GM21447 (cell line): ENCODE results near the gene DRICH1.
"Not testable (repeated sequence)": the region's sequence is repeated elsewhere in the genome, so short reads cannot be mapped to it uniquely, and the experiment has no call there.

Source experiments
- ATAC-seq: cut with Tn5 transposase; IDR thresholded peaks from one replicate; pipeline ENCODE4 v1.9.1; 2021; ENCODE audit not compliant: unreplicated experiment

Gene DRICH1, protein sequence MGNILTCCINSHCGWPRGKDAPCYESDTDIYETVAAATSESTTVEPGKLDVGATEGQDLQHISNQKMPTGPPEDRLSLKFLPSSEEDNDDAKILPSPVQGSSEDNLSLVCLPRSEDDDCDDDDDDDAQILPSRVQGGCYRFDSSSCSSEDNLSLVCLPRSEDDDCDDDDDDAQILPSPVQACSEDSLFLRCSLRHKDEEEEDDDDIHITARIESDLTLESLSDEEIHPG

DNA sequence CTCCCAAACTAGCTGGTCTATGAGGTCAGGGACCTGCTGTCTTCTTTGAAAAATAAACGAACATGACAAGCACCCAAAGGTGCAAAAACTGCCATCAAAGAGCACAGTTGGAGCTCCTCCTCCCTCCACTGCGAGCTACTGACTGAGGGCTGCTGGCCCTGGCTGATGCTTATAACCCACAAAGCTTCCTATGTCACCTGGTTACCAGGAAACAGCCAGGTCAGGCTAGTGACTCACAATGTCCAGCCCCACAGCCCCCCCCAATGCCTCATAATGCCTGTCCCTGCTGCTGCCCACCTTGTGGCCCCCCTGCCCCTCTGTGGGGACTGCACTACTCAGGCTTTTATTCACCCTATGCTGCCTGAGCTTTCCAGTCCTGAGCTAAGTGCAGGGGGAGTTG, at the start of gene DRICH1:
Gene DRICH1, minus strand, starts transcription at position 144 of the 400 bp plus-strand sequence. CDS start 298 bp downstream, outside the sequence.
- no peak for ATAC-seq

DNA sequence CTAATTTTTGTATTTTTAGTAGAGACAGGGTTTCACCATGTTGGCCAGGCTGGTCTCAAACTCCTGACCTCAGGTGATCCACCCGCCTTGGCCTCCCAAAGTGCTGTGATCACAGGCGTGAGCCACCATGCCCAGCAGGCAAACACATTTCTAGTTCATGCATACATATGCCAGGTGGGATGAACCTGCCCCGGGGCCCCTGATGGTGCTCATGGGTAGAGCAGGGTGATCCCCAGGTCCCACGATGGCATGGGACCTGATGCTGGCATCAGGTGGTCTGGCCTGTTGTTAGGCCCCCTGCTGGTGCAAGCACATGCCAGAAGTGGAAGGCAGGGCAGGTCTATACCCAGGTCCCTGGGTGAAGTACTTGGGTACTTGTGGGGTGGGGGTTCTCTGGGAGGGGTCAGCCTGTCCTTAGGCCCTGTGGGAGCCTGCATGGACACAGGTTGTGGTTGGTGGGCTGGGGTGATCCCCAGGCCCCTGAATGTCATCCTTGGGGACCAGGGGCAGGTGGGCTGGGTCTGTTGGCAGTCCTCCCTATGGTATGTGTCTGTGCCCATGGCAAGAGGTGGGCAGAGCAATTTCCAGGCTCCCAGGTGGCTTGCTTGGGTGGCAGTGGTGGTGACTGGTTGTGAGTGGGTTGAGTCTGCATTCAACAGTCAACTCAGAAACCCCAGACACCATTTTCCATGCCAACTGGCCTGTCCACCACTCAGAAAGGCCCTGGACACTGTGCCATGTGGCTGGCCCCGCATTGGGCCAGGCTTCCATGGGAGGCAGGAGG, 49.1 kb upstream of the DRICH1 start:
- no peak for ATAC-seq

DNA sequence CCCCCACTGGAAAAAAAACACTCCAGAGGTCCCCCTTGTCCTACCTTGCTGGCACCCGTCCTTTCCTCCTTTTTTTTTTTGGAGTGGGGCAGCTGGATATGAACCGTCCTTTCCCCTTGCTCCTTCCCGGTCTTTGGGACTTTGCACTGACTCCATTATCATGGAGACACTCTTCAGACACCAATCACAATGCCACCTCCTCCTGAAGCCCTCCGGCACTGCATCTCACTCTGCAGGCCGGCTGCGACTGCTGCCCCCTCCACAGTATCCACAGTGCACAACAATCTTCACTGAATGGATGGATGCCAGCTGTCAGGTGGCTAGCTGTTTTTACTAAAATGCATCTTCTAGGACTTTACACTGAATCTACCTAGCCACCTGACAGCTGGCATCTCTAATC, 46.0 kb upstream of the DRICH1 start:
- ATAC-seq, result no peak

DNA sequence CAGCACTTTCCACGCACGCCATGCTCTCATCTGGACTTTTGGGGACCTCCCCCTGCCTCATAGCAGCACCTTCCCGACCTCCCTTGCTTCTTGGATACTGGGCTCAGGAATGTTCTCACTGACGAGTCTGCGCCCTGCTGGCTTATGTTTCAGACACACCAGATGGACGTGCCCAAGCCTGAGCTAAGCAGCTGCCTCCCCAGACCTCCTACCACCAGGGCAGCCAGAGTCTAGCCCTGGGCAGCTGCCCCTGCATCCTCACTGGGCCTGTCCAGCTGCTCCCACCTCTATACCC, 45.5 kb upstream of the DRICH1 start:
- ATAC-seq, result no peak

DNA sequence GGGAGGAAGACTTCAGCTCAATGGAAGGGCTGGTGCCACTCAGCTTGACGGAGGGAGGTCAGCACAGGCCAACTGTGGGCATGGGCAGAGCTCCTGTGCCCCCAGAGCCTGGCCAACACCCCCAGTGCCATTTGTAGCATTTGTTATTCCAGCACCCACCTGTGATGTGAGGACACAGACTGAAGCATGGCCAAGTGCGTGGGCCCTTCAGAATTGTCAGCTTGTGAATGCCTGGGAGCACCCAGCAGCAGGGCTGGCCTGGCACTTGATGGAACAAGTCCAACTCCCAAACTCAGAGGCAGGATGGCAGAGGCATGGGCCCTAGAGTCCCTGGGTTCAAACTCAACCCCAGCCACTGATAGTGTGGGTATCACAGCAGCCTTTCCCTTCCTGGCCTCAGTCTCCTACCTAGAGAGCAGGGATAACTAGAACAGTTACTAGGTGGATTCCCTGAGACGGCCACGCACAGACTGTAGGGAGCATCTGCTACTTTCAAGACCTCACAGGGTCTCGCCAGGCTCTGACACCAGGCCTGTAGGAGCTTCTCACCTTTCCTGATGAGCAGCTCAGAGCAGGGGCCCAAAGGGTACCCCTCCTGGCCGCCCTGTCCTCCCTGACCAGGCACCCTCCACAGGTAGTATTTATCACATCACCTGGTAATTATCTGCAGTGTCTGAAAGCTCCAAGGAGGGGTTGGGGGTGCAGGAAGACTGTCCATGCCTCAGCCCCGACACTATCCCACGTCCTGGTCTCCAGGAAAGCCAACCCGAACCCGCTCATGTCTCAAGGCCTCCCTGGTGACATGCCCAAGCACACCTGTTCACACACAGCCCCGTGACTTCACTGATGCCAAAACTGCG, 45.0 kb upstream of the DRICH1 start:
- ATAC-seq, result not testable (repeated sequence)

DNA sequence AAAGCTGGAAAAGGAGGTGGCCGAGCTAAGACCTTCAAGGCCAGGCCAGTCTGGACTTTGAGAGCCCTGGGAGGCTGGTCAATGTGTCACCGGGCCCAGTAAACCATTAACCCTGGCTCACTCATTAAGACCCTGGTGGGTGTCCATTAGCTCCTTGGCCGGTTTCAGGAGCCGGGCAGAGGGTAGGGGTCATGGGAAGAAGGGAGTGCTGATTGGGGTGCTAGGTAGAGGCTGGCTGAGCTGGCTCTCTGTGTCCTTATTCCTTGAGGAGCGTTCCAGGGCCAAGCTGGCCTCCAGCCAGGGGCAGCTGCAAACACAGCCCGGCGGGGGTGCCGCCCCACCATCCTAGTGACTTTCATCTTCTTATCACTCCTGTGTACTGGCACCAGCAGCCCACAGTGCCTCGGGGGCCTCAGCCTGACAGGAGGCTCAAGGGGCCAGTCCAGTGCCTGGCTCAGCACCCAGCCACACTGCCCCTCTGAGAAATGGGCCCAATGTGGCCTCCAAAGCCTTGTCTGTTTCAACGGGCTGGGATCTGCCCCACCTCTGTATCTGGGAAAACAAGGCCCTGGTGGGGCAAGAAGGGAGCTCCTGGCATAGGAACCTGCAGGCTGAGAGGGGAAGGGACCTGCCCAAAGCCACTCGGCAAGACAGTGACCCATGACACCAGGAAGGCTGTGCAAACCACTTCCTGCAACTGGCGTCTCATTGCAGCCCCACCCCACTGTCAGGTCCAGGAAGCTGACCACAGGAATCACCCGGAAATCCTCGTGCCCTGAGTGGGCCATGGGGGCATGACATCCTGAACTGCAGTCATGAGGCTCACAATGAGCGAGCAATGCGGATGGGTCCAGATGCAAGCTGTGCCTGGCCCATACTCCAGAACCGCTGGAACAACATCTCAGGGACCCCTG, 43.6 kb upstream of the DRICH1 start:
- ATAC-seq, result no peak

DNA sequence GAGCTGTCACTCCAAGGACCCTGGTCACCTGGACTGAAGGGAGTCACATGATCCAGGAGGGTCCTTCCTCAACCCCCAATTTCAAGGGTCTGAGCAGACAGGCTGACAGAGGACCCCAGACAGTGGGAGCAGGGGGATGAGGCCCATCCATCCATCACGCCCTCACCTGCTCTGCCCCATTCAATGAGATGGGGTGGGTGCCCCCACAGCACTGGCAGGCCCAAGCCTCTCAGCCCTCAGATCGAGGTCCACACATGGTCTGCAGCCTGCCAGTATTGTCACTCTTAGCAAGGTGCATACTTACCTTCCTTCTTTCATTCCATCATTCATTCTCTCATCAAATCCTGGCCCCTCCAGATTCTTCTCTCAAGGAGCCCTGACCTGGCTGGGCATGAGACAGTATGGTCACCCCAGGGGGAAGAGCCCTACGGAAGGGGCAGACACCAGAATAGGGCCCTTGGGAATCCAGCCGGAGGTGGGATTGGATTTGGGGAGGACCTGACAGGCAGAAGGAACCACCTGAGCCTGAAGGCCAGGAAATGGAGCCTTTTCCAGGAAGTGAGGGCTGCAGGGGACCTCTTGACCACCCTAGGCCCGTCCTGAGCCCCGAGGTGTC, 42.9 kb upstream of the DRICH1 start:
- not testable (repeated sequence) for ATAC-seq

DNA sequence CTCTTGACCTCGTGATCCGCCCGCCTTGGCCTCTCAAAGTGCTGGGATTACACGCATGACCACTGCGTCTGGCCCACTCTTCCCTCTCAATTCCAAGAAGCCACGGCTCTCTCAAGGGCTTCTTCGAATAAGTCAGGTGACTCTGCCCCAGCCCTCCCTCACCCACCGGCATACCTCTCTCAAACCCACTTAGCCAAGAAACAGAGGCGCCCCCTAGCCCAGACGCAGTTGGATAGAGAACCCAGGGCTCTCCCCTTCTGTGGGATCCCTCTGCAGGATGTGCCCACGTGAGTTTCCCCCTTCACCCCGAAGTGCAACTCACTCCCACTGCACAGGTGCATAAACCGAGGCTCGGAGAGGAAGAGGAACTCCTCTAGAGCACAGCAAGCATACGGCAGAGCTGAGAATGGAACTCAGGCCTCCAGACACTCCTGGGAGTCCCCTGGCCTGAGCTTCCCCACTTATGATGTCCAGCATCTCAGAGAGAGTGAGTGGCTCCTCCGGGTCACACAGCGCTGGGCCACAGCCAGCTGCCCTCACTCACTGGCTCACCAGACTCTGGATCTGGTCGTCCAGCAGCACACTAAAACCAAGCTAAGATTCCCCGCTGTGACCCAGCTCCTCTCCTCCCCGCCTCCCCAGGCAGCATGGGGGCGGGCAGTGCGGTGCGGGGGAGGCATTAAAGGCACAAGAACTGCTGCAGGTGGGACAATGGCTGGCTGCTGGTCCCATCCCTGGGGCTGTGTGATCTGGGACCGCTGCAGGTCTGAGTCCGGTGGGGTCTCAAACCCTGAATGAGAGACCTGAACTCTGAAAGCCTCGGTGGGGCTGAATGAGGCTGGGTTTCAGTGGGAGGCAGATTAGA, 41.9 kb upstream of the DRICH1 start:
- ATAC-seq, result no peak

DNA sequence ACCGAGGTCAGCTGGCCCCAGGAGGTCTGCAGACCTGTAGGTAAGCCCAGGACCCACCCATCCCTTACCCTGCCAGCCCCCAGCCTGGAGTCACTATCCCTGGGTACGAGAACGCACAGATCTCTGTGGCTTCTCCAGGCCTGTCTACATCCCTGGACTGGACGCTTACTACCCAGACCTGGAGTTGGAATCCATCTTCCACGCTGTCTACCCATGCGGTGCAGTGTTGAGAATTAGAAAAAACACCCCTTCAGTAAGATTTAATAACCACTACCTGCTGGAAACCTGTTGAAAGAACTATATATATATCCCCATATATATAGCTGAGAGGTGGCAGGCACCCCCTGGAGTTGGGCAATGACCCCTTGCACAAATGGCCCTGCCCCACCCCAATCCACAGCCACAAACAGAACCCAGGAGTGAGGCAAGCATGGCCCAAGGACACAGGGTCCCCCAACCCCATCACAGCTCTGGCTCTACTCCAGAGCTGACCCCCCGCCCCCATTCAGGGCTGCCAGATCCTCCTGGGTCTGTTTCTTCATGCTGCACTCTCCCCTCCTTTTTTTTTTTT, 41.0 kb upstream of the DRICH1 start:
- ATAC-seq, result no peak

DNA sequence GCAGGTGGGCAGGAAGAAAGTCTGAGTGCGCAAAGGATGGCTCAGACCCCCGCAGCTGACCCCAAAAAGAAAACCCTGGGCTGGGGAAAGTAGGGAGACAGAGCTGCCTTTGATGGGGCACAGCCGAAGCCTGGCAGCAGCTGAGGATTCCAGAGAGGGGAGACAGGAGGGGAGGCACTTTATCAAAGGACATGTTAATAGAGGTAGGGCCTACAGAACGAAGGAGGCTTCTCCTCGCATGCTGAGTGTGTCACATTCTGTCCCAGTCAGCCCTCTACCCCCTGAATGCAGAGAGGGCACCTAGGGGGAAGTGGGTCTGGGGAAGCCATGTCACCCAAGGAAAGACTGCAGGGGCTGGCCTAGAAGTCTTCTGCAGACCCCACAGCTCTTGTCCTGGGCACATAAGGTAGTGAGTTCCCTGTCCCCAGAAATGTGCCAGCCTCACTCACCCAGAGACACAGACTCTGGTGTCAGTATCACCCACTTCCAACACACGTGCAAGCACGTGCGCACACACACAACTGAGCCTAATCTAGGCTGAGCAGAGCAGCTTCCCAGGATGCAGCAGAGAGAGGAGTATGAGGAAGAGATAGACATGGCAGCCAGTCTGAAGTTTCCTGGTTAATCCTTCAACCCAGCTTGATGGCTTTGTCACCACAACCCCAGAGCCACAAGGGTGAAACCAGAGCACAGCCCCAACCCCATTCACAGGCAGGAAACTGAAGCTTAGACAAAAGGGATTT, 40.4 kb upstream of the DRICH1 start:
- not testable (repeated sequence) for ATAC-seq

DNA sequence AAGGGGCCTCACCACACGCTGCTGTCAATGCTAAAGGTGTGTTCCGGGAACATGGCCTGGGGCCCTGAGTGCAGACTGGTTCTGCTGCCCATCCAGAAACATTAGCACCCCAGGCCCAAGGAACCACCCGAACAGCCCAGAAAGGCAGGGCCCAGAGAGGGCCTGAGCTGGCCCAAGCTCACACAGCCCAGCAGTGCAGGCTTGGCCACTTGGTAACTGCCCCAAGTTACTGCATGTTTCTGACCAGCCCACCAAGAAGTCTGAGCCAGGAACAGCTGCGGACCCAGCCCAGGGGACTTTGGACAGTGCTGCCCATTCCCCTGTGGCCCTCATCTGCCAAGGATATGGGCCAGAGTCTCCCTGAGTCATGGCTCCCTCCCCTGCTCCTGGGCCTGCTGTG, 39.3 kb upstream of the DRICH1 start:
- ATAC-seq, result not testable (repeated sequence)

DNA sequence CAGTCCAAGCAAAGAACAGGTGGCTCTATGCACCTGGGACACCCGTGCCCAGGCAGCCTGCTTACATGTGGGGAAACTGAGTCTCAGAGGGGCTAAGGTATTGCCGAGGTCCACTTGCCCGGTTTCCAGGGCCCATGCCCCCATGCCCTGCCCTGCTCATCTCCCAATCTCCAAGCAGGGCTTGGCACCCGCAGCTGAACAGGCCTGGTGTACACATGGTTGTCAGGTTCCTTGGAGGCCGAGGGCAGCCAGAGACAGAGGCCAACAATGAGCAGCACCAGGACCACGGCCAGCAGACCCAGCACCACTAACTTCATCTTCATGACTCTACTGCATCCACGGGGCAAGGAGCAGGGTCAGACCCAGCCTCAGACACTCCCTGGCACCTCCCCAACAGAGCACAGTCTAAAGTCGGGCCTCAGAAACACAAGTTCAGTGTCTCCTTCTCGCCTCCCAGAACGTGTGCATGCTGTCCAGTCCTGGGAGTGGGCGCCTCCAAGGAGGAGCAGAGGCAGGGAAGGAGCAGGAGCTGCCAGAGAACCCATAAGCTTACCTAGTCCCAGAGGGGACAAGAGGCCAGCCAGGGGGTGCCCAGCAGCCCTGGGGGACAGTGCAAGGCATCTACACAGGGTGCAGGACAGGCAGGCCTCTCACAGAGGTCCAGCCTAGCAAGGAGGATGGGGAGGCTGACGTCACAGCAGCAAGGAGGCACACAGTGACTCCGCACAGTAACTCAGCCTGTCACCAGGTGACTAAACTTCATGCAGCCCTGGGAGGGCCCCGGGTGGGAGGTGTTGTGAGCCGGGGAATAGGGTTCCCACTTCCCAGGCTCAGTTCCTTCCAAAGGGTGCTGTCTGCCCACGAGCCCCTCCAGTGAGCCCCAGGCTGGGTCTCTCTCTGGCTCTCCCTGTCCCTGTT, 38.5 kb upstream of the DRICH1 start:
- no peak for ATAC-seq

DNA sequence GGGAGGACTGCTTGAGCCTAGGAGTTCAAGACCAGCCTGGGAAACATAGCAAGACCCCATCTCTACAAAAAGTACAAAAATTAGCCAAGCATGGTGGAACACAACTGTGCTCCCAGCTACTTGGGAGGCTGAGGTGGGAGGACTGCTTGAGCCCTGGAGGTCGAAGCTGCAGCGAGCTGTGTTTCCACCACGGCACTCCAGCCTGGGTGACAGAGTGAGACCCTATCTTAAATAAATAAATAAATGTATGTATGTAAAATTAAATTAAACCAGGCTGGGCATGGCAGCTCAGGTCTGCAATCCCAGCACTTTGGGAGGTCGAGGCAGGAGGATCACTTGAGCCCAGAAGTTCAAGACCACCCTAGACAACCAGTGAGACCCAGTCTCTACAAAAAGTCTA, 28.3 kb upstream of the DRICH1 start:
- ATAC-seq, result not testable (repeated sequence)

DNA sequence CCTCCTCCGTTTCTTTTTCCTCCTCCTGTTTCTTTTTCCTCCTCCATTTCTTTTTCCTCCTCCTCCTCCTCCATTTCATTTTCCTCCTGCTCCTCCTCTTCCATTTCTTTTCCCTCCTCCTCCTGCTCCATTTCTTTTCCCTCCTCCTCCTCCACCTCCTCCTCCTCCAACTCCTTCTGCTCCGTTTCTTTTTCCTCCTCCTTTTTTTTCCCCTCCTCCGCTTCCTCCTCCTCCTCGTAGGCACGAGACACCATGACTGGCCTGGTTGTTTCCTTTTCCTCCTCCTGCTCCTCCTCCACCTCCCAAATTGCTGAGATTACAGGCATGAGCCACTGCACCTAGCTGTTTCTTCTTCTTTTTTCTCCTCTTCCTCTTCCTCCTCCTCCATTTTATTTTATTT, 25.6 kb upstream of the DRICH1 start:
- ATAC-seq, result no peak

DNA sequence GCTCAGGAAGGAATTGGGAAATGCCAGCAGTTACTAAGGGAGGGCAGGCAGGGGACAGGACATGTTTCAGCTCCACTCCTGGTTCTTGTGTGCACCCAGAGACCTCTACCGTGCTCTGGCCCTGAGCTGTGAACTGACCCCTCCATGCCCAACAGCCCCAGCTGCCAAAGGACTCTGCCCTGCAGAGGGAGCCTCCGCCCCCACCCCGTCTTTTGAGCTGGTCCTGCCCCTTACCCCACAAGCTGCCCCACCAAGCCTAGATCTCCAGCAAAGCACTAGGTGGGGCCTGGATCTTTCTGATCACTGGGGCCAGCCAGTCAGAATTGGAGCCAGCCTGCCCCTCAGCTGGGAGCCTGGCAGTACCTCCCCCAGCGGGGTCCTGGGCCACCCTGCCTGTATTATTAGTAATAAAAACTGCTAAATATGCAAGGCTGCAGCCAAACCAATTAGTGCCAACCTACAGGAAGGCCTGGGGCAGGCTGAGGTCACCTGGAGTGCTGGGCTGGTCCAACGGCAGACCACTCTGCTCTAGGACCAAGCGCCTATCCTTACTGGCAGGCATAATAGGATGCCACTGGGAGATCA, 23.9 kb upstream of the DRICH1 start:
- no peak for ATAC-seq

DNA sequence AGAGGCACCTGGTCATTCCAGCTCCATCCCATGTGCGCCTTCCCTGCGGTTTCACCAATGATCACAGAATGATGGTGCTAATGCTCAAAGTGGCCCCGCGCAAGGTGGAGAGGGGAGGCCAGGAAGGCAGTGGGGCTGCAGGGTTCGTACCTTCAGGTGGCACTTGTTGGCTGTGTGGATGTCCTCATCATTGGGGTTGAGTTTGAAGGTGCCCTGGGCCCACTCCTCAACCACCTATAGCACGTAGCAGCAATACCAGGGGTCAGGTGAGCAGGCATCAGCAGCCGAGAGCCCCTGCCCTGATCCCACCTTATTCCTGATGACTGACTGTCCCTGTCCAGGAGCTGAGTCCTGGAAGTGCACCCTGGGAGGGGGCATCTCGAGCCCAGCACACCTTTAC, 20.6 kb upstream of the DRICH1 start:
- no peak for ATAC-seq

DNA sequence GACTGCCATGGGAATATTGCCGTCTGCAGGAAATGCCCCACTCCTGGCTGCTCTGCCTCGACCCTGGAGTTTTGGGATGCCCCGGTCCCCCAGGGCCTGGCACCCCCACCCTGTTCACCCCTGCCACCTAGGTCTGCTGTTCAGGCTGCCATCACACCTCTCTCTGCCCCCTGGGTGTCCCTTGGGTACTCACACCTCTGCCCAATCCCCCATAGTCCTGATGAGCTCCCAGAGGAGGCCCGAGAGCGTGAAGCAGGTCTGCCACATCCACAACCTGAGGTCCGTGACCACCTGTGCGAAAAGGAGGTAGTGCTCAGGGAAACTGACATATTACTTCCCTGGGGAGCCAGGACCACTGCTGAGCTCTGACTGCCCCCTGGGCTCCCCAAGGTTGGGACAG, 20.2 kb upstream of the DRICH1 start:
- ATAC-seq, result no peak
